ENCODE data around the gene SMYD4. TPM values are rescaled to one million over a fixed set of nuclear protein-coding genes. Genes with fewer than 3 reads are reported as not detected.
"Not testable (repeated sequence)": the region's sequence is repeated elsewhere in the genome, so short reads cannot be mapped to it uniquely, and the experiment has no call there.

SMYD4 gene, protein sequence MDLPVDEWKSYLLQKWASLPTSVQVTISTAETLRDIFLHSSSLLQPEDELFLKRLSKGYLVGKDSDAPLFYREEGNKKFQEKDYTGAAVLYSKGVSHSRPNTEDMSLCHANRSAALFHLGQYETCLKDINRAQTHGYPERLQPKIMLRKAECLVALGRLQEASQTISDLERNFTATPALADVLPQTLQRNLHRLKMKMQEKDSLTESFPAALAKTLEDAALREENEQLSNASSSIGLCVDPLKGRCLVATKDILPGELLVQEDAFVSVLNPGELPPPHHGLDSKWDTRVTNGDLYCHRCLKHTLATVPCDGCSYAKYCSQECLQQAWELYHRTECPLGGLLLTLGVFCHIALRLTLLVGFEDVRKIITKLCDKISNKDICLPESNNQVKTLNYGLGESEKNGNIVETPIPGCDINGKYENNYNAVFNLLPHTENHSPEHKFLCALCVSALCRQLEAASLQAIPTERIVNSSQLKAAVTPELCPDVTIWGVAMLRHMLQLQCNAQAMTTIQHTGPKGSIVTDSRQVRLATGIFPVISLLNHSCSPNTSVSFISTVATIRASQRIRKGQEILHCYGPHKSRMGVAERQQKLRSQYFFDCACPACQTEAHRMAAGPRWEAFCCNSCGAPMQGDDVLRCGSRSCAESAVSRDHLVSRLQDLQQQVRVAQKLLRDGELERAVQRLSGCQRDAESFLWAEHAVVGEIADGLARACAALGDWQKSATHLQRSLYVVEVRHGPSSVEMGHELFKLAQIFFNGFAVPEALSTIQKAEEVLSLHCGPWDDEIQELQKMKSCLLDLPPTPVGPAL
- total RNA-seq = 13.2 TPM

DNA sequence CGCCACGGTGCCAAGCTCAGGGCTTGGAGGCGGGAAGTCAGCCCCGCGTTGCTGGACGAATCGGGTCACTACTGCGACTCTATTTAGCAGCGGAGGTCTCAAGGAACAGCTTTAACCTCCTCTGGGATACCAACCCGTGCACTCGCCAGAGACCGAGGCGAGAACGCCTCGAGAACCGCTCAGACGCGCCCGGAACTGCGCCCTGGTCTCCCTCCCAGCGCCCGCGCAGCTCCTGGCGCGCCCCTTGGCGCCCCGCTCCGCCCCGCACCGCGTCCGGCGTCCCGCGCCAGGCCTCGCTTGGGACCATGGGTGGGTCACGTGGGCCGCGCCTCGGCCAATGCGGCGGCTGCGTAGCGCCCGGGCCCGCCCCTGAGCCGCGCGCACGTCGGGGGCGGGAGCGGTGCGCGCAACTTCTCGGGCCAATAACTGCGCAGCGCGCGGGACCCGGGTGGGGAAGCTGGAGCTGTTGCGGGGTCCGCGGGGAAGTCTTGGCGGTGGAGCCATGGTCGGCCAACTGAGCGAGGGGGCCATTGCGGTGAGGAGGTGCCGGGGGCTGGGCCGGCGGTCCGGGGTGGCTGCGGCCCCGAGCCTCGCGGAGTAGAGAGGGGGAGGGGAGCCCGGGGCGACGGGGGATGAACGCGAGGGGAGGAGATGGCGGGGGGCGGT, at the start of gene SMYD4, which contains the start of gene RPA1:
TSS of gene SMYD4 (minus strand) at position 311 of the 666 bp plus-strand sequence. CDS start 1,908 bp downstream, outside the sequence.
TSS of gene RPA1 (plus strand) at position 414 of the 666 bp plus-strand sequence. CDS start at position 503, 89 bp downstream.
- peak; percentile 89 for DNase-seq (ENCODE audit: low spot score)

DNA sequence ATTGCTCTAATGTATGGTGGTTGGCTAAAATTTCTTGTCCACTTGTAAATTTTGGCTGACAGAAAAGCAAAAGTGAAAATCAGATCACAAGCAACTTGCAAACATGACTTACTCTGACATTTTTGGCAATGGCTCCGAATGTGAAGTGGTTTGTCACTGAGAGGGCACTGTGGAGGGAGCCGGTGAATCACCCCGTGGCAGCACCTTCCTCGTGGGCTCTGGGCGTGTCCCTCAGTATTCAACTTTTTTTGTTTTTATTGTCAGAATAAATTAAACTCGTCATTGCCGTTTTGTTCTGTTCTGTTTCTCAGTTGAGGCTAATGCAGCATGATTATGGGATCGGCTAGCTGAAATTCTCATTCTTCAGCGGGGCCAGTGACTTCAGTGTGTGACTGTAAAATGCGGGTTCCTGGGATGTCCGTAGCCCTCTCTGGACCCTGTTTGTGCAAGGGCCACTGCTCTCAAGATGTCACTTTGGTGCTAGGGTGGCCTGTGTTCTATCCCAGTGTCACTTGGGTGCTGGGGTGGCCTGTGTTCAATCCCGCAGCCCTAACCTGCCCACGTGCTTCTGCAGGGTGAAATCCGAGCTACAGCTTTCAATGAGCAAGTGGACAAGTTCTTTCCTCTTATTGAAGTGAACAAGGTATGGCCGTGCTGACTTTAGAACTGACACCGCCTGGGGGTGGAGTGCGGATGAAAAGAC, 48.9 kb upstream of the SMYD4 start:
- DNase-seq (ENCODE audit: low spot score) = no peak

DNA sequence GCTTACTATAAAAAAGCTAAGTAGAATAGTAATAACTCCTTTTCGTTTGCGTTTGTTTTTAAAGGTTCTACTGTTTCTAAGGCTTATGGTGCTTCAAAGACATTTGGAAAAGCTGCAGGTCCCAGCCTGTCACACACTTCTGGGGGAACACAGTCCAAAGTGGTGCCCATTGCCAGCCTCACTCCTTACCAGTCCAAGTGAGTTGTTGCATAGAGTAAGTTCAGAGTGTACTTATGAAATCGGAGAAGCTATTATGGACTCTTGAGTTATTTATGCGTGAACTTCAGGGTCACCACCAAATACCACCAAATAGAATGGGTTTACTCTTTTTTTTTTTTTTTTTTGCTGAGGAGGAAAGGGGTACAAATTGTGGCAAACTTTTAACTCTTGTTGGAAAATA, 45.9 kb upstream of the SMYD4 start:
- DNase-seq (ENCODE audit: low spot score) = no peak

DNA sequence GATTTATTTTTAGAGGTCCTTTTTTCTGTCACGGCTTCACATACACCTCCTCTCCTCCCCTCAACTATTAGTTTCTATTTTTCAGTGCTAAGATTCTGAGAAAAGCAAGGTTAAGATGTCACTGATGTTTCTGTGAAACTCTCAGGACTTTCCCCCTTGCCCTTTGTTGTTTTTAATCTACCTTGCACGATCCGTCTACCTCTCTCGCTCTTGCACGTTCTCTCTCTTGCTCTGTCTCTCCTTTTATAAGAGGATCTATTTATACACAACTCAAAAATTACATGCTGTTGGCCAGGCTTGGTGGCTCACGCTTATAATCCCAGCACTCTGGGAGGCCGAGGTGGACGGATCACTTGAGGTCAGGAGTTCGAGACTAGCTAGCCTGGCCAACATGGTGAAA, 43.7 kb upstream of the SMYD4 start:
- DNase-seq (ENCODE audit: low spot score) = no peak

DNA sequence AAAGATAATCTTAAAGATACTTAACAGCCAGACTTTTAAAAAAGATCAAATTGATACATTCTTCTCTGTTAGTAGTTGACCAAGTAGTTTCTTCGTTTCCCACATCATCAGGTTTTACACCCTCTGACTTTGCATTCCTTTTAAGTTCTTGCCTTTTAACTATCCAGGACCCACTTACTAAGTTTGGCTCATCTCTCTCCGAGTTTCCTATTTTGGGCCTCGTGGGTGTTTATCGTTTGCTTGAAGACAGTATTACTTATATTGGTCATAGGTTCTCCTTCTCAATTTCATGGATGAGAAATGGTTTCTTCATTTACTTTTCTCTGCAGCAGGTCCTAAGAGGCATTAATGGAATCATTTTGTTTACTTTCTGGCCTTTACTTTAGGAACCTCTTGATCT, 43.3 kb upstream of the SMYD4 start:
- DNase-seq (ENCODE audit: low spot score) = no peak

DNA sequence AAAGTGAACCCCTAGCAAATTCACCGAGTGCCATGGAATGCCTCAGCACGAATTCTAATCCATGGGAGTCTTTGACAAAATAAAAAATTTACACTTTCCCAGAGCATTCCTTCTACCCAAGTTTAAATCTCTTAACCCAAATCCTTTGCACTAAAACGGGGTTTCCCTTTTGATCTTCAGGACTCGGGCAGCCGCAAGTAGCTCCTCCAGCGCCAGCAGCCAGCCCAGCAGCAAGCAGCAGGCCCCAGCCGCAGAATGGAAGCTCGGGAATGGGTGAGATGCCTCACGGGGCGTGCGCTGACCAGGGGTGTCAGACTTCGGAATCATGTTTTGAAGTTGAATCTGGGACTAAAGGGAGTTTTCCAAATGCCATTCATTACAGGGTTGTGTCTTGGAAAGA, 42.6 kb upstream of the SMYD4 start:
- DNase-seq (ENCODE audit: low spot score) = no peak

DNA sequence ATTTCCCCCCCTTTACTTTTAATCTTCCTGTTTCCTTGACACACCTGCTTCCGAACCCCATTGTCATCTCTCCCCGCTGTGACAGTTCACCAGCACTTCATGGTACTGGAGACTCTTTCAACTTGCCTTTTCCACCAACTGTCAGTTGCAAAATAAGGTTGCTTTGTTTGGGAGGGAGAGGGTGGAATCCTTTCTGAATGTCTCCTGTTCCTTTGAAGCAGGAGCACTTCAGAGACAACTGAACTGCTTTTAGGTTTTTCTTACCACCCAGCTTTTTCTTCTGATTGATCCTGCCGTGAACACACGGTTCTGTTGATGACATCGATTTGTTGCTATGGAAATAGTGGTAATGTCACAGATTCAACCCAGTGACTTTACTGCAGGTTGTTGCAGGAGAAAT, 42.1 kb upstream of the SMYD4 start:
- no peak for DNase-seq (ENCODE audit: low spot score)

DNA sequence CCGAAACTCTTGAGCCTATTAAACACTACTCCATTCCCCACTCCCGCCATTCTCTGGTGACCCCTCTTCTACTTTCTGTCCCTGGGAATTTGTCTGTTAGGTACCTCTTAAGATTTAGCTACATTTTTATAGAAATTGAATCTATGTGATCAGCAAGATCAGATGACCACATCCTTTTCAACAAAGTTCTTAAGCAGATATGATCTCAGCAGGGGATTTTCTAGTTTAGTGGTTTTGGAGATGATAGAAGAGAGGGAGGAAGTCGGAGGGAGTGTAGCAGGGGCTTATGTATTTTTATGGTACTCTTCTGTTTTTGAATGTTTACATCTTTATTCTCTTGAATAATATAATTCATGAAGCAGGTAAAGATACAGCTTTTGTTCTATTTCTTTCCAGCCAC, 40.9 kb upstream of the SMYD4 start:
- no peak for DNase-seq (ENCODE audit: low spot score)

DNA sequence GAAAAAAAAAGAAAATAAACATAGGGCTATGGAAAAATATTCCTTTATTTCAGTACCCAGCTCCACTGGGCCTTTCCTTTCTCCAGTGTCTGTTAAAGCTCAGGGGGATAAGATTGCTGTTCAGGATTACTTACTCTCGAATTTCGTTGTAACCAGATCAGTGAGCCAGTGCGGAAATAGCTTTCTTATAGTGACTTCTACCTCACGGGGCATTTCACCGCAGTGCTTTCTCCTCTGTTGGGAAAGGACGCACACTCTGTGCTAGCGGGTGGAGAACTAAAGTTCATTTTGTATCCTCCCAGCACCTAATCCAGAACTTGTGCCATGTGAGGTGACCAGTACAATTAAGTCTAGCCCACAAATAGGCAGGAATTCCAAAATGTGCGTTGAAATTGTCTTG, 38.4 kb upstream of the SMYD4 start:
- DNase-seq (ENCODE audit: low spot score) = no peak

DNA sequence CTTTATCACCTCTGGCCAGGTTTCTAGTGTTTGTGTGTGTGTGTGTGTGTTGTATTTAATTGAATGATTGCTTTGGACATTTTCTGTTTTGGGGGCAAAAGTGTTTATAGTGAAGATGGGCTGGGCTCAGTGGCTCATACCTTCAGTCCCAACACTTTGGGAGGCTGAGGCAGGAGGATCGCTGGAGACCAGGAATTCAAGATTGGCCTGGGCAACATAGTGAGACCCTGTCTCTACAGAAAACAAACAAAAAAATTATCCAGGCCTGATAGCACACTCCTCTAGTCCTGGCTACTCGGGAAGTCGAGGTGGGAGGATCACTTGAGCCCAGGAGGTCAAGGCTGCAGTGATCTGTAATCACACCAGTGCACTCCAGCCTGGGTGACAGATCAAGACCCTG, 37.6 kb upstream of the SMYD4 start:
- DNase-seq (ENCODE audit: low spot score) = no peak

DNA sequence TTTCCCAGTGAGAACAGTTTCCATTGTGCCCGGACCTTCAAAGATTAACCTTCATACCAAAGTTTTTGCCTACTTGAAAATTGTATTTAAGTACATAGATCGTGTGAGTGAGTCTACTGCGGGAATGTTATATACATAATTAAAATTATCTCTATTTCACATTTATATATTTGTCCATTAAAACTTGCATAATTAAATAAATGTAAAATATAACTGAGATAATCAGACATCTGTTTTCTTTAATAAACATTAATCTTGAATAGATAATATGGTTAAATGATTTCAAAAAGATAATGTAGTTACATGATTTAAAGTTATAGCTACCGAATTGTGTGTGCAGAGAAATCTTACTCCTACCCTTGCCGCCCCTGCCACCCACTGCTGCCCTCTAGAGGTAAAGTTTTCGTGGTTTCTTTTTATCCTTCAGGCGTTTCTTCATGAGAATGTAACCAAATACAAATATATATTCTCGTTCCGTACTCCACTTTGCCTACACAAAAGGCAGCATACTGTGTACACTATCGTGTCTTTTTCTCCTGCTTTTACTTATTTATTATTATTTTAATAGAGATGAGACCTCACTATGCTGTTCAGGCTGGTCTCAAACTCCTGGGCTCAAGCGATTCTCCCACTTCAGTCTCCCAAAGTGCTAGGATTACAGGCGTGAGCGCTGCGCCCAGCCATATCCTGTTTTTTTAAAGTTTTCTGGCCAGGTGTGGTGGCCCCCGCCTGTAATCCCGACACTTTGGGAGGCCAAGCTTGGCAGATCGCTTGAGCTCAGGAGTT, 35.7 kb upstream of the SMYD4 start:
- DNase-seq (ENCODE audit: low spot score) = peak; percentile 45

DNA sequence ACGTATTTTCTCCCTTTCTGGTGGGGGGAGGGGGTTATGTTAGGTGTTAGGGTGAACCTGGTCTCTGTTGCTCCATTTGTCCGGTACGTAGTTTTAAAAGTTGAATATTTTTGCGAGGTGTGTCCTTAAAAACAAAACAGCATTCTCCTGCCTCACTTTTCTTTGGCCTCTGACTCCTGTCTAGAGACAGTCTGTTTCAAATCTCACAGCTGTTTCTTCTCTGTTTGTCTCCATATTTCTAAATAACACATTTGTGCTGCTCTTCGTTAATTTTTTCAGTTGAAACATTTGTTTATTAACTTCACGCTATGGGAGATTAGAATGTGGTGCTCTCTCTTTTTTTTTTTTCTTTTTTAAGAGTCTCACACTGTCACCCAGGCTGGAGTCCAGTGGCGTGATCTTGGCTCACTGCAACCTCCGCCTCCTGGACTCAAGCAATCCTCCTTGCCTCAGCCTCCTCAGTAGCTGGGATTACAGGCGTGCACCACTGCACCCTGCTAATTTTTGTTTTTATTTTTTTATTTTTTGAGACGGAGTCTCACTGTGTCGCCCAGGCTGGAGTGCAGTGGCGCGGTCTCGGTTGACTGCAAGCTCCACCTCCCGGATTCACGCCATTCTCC, 31.8 kb upstream of the SMYD4 start:
- DNase-seq (ENCODE audit: low spot score) = no peak

DNA sequence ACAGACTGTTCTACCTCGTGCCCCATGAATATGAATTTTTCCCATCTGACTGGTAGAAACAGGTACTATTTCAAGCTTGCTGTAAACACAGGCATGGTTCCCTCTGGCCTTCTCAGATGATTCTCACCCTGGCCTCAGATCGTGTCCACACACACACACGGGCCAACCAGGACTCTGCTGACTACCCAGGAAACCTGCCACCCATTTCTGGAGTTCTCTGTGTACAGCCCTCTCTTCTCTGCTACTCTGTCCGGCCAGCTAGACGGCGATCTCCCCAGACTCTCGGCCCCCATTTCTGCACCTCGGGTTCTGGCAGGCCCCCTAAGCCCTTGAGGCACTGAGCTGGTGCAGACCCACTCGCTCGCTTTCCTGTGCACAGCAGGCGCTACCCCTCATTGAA, 31.3 kb upstream of the SMYD4 start:
- no peak for DNase-seq (ENCODE audit: low spot score)

DNA sequence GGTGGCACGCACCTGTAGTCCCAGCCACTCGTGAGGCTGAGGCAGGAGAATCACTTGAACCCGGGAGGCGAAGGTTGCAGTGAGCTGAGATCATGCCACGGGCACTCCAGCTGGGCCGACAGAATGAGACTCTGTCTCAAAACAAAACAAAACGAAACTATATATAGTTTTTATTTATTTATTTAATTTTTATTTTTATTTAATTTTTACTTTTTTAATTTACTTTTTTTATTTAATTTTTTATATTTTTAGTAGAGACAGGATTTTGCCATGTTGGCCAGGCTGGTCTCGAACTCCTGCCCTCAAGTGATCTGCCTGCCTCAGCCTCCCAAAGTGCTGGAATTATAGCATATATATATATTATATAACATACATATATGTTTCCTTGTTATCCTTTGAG, 26.8 kb upstream of the SMYD4 start:
- not testable (repeated sequence) for DNase-seq (ENCODE audit: low spot score)

DNA sequence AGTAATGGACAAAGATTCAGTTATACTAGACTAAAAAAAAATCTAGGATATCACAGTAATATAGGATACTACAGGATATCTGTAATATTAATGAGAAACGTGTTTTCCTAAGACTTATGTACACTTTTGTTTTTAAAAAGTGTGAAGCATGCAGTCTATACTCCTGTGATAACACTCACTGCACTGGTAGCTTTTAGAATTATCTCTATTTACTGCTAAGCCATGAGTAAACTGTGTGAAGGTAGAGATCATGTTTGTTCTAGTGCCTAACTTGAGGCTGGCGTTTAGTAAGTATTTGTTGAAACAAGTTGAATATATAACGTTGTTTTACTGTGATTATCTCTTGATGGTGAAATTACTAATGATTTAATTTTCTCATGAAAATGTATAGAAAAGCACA, 24.0 kb upstream of the SMYD4 start:
- DNase-seq (ENCODE audit: low spot score) = no peak

DNA sequence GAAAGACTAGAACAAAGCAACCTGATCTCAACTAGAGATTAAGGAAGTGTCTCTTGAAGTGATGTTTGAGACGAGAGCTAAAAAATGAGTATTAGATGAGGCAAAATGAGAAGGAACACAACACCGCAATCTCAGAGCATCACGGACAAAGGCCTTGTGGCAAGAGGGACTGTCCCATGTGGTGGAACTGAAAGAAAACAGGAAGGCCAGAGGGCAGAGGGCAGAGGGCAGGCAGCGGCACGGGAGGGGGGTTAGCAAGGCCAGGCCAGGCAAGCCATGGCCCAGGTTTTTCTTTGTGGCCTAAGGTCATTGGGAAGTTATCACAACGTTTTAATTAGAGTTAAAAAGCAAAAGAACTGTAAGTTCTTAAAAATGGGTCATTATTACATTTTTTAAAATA, 22.6 kb upstream of the SMYD4 start:
- DNase-seq (ENCODE audit: low spot score) = no peak

DNA sequence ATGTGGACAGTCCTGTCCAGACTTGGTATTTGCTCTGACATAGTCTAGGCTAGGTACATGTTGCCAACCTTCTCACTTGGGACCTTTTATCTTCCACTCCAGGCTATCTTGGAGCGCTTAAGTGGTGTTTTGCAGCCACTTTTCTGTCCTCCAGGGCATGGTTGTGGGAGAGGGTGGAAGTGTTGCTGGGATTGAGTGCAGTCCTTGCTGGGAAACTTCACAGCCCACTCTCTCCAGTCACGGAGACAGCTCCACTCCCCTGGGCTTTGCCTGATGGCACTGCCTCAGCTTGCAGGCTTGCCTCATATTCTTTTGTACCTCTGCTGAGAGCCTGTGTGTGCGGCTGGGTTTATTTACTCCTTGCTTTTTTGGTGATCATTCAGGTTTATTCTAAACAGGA, 17.5 kb upstream of the SMYD4 start:
- no peak for DNase-seq (ENCODE audit: low spot score)

DNA sequence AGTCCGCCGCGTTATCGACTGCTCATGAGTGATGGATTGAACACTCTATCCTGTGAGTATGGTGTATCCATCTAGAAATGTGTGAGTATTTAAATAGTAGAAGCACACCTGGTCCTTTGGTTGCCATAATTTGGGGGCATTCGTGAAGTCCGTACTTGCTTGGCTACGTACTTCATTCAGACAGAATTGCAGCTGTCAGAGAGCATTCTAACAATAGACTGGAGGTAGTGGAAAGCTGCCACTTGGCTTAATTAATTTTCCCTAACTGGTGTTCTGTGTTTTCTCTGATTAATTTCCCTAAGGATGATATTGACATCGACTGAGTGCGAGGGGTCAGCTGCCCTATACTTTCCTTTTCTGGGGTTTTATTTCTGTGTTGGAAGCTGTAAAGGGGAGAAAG, 14.2 kb upstream of the SMYD4 start:
- DNase-seq (ENCODE audit: low spot score) = no peak

DNA sequence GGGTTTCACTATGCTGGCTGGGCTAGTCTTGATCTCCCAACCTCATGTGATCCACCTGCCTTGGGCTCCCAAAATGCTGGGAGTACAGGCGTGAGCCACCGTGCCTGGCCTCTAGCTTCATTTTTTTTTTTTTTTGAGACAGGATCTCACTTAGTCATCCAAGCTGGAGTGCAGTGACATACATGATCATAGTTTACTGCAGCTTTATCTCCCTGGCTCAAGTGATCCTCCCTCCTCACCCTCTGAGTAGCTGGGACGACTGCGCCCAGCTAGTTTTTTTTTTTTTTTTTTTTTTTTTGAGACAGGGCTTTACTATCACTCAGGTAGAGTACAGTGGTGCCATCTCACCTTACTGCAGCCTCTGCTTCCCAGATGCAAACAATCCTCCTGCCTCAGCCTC, 9.8 kb upstream of the SMYD4 start:
- no peak for DNase-seq (ENCODE audit: low spot score)

DNA sequence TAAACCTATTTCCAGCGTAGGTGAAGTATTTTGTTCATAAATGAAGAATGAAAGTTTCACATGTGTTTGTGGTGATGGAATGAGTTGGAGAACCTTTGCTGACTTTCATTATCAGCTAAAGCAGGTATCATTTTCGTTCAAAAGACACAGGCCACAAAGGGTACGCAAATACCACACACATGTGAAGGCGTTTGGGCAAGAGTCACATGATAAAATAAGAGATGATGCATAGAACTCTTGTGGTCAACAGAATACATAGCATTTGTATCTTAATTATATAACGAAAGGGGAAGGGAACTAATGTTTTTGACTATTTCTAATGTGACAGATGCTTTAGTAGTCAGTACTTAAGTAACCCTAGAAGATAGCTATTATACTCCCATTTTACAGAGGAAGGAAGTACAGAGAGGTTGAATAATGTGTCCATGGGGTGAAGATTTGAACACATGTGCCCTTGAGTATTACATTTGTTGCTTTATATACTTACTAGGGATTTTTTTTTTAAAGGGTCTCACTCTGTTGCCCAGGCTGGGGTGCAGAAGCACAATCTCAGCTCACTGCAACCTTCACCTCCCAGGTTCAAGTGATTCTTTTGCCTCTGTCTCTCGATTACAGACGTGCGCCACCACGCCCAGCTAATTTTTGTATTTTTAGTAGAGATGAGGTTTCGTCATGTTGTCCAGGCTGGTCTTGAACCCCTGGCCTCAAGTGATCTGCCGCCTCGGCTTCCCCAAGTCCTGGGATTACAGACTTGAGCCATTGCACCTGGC, 4.9 kb upstream of the SMYD4 start:
- DNase-seq (ENCODE audit: low spot score) = no peak

Data from mucosa of gallbladder (tissue), 1 donor.